CD4-positive, alpha-beta T cell (primary cell): Measurements from ENCODE around the gene IGFBPL1. TPM values are rescaled to one million over a fixed set of nuclear protein-coding genes. Genes with fewer than 3 reads are reported as not detected.

Experiments
- ATAC-seq: fragments of 200-7000 bp; cut with Tn5 transposase; one replicate; pipeline ENCODE4 v1.10.0; 2022; ENCODE audit warnings: mild to moderate bottlenecking; ENCODE audit not compliant: poor library complexity
- CTCF ChIA-PET: fragments of 350-600 bp; sonication (Branson Sonifier 250); formaldehyde crosslinking; loops from one replicate; lab custom pipeline; 2021; ENCODE audit warnings: antibody characterized with exemption, inconsistent platforms; lab: Charles Lee
- POLR2A ChIA-PET: fragments of 350-600 bp; sonication (Branson Sonifier 250); formaldehyde crosslinking; loops from one replicate; lab custom pipeline; 2021; ENCODE audit warnings: antibody characterized with exemption, inconsistent platforms; lab: Charles Lee
- DNase-seq, 14 experiments: peaks; one replicate each; pipeline ENCODE4 v3.0.0-alpha.2; 2013 to 2020; ENCODE audit warnings: mixed read lengths in 2 of 14
- H3K27ac ChIP-seq, 2 donors: one replicate each; pipeline versions ENCODE4 v1.5.1 to v1.7.0; 2013; ENCODE audit warnings: low read length in 2 of 2, low read depth in 1 of 2, mild to moderate bottlenecking in 1 of 2
- H3K27me3 ChIP-seq, 2 experiments: 1 replicate in 1 of 2; 2 replicates in 1 of 2; pipeline versions ENCODE4 v1.6.1 to v1.7.0; 2013; ENCODE audit warnings: low read length in 2 of 2, control low read depth in 1 of 2, mild to moderate bottlenecking in 1 of 2, moderate library complexity in 1 of 2; ENCODE audit not compliant: insufficient read depth in 2 of 2, control insufficient read depth in 1 of 2
- H3K36me3 ChIP-seq: one replicate; pipeline ENCODE4 v1.6.1; 2013; ENCODE audit warnings: low read length, control low read depth; ENCODE audit not compliant: insufficient read depth
- H3K4me1 ChIP-seq: one replicate; pipeline ENCODE4 v1.6.1; 2013; ENCODE audit warnings: low read length, control low read depth; ENCODE audit not compliant: insufficient read depth
- H3K4me3 ChIP-seq: one replicate; pipeline ENCODE4 v1.5.1; 2013; ENCODE audit warnings: mild to moderate bottlenecking, low read length, moderate library complexity
- H3K9me3 ChIP-seq, 2 experiments: 1 replicate in 1 of 2; 2 replicates in 1 of 2; pipeline versions ENCODE4 v1.6.1 to v1.7.0; 2013; ENCODE audit warnings: low read length in 2 of 2, mild to moderate bottlenecking in 2 of 2, control low read depth in 1 of 2, moderate library complexity in 1 of 2; ENCODE audit not compliant: control insufficient read depth in 1 of 2, insufficient read depth in 1 of 2
- H3K27ac Mint-ChIP-seq: one replicate; pipeline ENCODE4 v1.8.0; 2020; ENCODE audit warnings: mixed read lengths
- H3K27me3 Mint-ChIP-seq: one replicate; pipeline ENCODE4 v1.8.0; 2021; ENCODE audit warnings: mixed read lengths
- H3K36me3 Mint-ChIP-seq: one replicate; pipeline ENCODE4 v1.8.0; 2021; ENCODE audit warnings: low read depth, mixed read lengths
- H3K4me1 Mint-ChIP-seq: one replicate; pipeline ENCODE4 v1.8.0; 2021; ENCODE audit warnings: low read depth, mixed read lengths
- H3K4me3 Mint-ChIP-seq: one replicate; pipeline ENCODE4 v1.8.0; 2020; ENCODE audit warnings: mild to moderate bottlenecking, mixed read lengths
- H3K9me3 Mint-ChIP-seq: one replicate; pipeline ENCODE4 v1.8.0; 2020; ENCODE audit warnings: mixed read lengths
- CTCF ChIP-seq: fragments of 200-600 bp; IDR thresholded peaks from one replicate; pipeline ENCODE4 v1.8.0; 2022; ENCODE audit warnings: antibody characterized with exemption, mild to moderate bottlenecking
- intact Hi-C, 2 experiments: fragments of 100-400 bp; cut with DNase I in 1 of 2; cut with micrococcal nuclease in 1 of 2; formaldehyde crosslinking; loops; one replicate each; pipeline versions ENCODE4 v1.15.1 to v1.9.0; 2023 to 2025; cut with DNase I, micrococcal nuclease
- total RNA-seq, 174 experiments: library from RNA in 2 of 174; stranded (reverse) in 2 of 174; gene quantifications; one replicate each; pipeline ENCODE4 v1.2.3 and lab custom pipeline; 2021 to 2026

Gene IGFBPL1
- total RNA-seq, 2 experiments from 2014 or later: not detected

DNA sequence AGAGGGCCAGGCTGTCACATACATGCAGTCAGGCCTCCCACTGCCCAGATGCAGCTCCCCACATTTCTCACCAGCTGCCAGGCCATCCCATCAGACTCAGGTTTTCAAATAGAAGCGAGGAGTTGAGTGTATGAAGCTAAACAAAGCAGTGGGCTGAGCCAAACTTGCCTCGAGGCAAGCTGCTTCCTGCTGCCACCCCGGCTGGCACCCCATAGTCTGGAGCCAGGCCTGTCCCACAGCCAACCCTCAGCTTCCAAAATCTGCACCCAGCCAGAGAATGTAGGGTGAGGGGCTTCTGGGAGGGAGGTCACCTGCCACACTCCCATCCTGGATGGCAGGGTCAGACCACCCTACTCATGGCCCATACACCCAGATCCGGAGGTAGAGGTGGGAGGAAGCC lies 54.1 kb downstream of the IGFBPL1 start:
- H3K27me3 ChIP-seq: no peaks in the 10 kb centered on the region
- Mint-ChIP-seq H3K4me3 (no peak overlapping the region), H3K36me3 (no peaks in the 10 kb centered on the region), H3K9me3 (no peaks in the 10 kb centered on the region), H3K27me3 (peaks cover 21% of the 10 kb centered on the region), H3K27ac (no peak overlapping the region), H3K4me1 (no peaks in the 10 kb centered on the region)
- CTCF ChIA-PET: no interaction called here
- intact Hi-C loops: loop anchor here in 1 of 2 experiments (2.0 kb wide), 1 partner anchor 63 kb away; no protein-coding TSS in a partner anchor
- no peak overlapping the region for H3K27ac ChIP-seq
- POLR2A ChIA-PET: no interaction called here
- H3K36me3 ChIP-seq: no peaks in the 10 kb centered on the region
- no peak overlapping the region for H3K4me3 ChIP-seq
- TF ChIP-seq CTCF: no peak
- DNase-seq (no peak), ATAC-seq (no peak)
- H3K4me1 ChIP-seq: no peaks in the 10 kb centered on the region
- H3K9me3 ChIP-seq: no peaks in the 10 kb centered on the region

- Mint-ChIP-seq H3K4me1 (no peaks in the 10 kb centered on the region), H3K27me3 (peaks cover 21% of the 10 kb centered on the region), H3K9me3 (no peaks in the 10 kb centered on the region), H3K36me3 (no peaks in the 10 kb centered on the region), H3K27ac (no peak overlapping the region), H3K4me3 (no peak overlapping the region)
- ATAC-seq (no peak), DNase-seq (no peak)
- H3K4me3 ChIP-seq: no peak overlapping the region
- CTCF ChIA-PET: no interaction called here
- intact Hi-C loops: no loop called here
- no peaks in the 10 kb centered on the region for H3K4me1 ChIP-seq
- H3K9me3 ChIP-seq: no peaks in the 10 kb centered on the region
- no peaks in the 10 kb centered on the region for H3K36me3 ChIP-seq
- POLR2A ChIA-PET: no interaction called here
- no peak overlapping the region for H3K27ac ChIP-seq
- no peaks in the 10 kb centered on the region for H3K27me3 ChIP-seq
- no peak for TF ChIP-seq CTCF
Measured at GRCh38 chr9:38368731-38369130, 55.5 kb downstream of the IGFBPL1 start.

- peaks cover 5% of the 10 kb centered on the region for H3K4me1 Mint-ChIP-seq
- no peak for TF ChIP-seq CTCF
- no peak overlapping the region for H3K4me3 ChIP-seq
- intact Hi-C loops: no loop called here
- no peaks in the 10 kb centered on the region for H3K27me3 ChIP-seq
- DNase-seq (no peak), ATAC-seq (no peak)
- ChIA-PET POLR2A (no interaction called here), CTCF (no interaction called here)
- peaks cover 25% of the 10 kb centered on the region for H3K27me3 Mint-ChIP-seq
- H3K27ac ChIP-seq: no peak overlapping the region
- no peaks in the 10 kb centered on the region for H3K9me3 ChIP-seq
- H3K4me3 Mint-ChIP-seq: no peak overlapping the region
- no peak overlapping the region for H3K27ac Mint-ChIP-seq
- no peaks in the 10 kb centered on the region for H3K4me1 ChIP-seq
- no peaks in the 10 kb centered on the region for H3K9me3 Mint-ChIP-seq
- H3K36me3 ChIP-seq: no peaks in the 10 kb centered on the region
- no peaks in the 10 kb centered on the region for H3K36me3 Mint-ChIP-seq
Measured at GRCh38 chr9:38367898-38368297, 56.4 kb downstream of the IGFBPL1 start.
